ENCODE measurements around the gene STXBP5. TPM values are rescaled to one million over a fixed set of nuclear protein-coding genes. Genes with fewer than 3 reads are reported as not detected.
A peak's percentile ranks its signal among the peaks of the same experiment; 100 is the strongest.

STXBP5 gene
- 2.6 TPM for polyA plus RNA-seq (2013, experiment 1 of 2)
- 3.7 TPM for polyA plus RNA-seq (2013, experiment 2 of 2)

- Histone ChIP-seq H3K9me3 (ENCODE audit: insufficient read depth, low read depth, low read length) (no peaks in the 10 kb centered on the region), H3K9ac (ENCODE audit: low read depth, low read length) (peak within 1 kb of the TSS; percentile 78), H3K27me3 (ENCODE audit: insufficient read depth, low read length) (peaks cover 8% of the 10 kb centered on the region; the same call in 1 of the 2 replicates), H3K4me1 (ENCODE audit: insufficient read depth, low read length) (peaks cover 13% of the 10 kb centered on the region), H3K4me3 (ENCODE audit: low read length) (peak within 1 kb of the TSS; percentile 82), H3K27ac (ENCODE audit: low read depth, low read length) (no peak within 1 kb of the TSS; the same call in 1 of the 2 replicates), H3K36me3 (ENCODE audit: insufficient read depth, low read length) (no peaks in the 10 kb centered on the region)
- WGBS, result under 1% methylated on average over 83 of the region's 85 CpGs
Measured at GRCh38 chr6:147204060-147204785, at the start of gene STXBP5. Gene STXBP5 (plus strand): TSS chr6:147204417. CDS start chr6:147204533, 116 bp downstream.

GRCh38 chr6:147154454-147154853 lies 49.8 kb upstream of the STXBP5 start:
- H3K36me3 ChIP-seq (ENCODE audit: insufficient read depth, low read length), result no peaks in the 10 kb centered on the region
- no peak overlapping the region for H3K9ac ChIP-seq (ENCODE audit: low read depth, low read length)
- WGBS, result 93% methylated on average over 1 of the region's 1 CpG
- H3K4me3 ChIP-seq (ENCODE audit: low read length), result no peak overlapping the region
- H3K4me1 ChIP-seq (ENCODE audit: insufficient read depth, low read length), result no peaks in the 10 kb centered on the region
- no peak overlapping the region for H3K27ac ChIP-seq (ENCODE audit: low read depth, low read length)
- H3K9me3 ChIP-seq (ENCODE audit: insufficient read depth, low read depth, low read length), result no peaks in the 10 kb centered on the region
- no peaks in the 10 kb centered on the region for H3K27me3 ChIP-seq (ENCODE audit: insufficient read depth, low read length)

- Histone ChIP-seq H3K36me3 (ENCODE audit: insufficient read depth, low read length) (no peaks in the 10 kb centered on the region), H3K9ac (ENCODE audit: low read depth, low read length) (no peak overlapping the region), H3K27me3 (ENCODE audit: insufficient read depth, low read length) (no peaks in the 10 kb centered on the region), H3K4me3 (ENCODE audit: low read length) (no peak overlapping the region), H3K27ac (ENCODE audit: low read depth, low read length) (no peak overlapping the region), H3K9me3 (ENCODE audit: insufficient read depth, low read depth, low read length) (no peaks in the 10 kb centered on the region), H3K4me1 (ENCODE audit: insufficient read depth, low read length) (no peaks in the 10 kb centered on the region)
Measured at GRCh38 chr6:147156218-147156617, 48.0 kb upstream of the STXBP5 start.

- WGBS, result 91% methylated on average over 4 of the region's 4 CpGs
- Histone ChIP-seq H3K9ac (ENCODE audit: low read depth, low read length) (no peak overlapping the region), H3K27ac (ENCODE audit: low read depth, low read length) (no peak overlapping the region), H3K27me3 (ENCODE audit: insufficient read depth, low read length) (no peaks in the 10 kb centered on the region), H3K36me3 (ENCODE audit: insufficient read depth, low read length) (no peaks in the 10 kb centered on the region), H3K9me3 (ENCODE audit: insufficient read depth, low read depth, low read length) (no peaks in the 10 kb centered on the region), H3K4me3 (ENCODE audit: low read length) (no peak overlapping the region), H3K4me1 (ENCODE audit: insufficient read depth, low read length) (no peaks in the 10 kb centered on the region)
Measured at GRCh38 chr6:147156799-147157382, 47.3 kb upstream of the STXBP5 start.

GRCh38 chr6:147157930-147158329 lies 46.3 kb upstream of the STXBP5 start:
- H3K27ac ChIP-seq (ENCODE audit: low read depth, low read length), result no peak overlapping the region
- no peak overlapping the region for H3K4me3 ChIP-seq (ENCODE audit: low read length)
- no CpG with 5 or more reads among the region's 2 CpGs for WGBS

GRCh38 chr6:147158881-147159280 lies 45.3 kb upstream of the STXBP5 start:
- Histone ChIP-seq H3K9ac (ENCODE audit: low read depth, low read length) (no peak overlapping the region), H3K36me3 (ENCODE audit: insufficient read depth, low read length) (no peaks in the 10 kb centered on the region), H3K4me3 (ENCODE audit: low read length) (no peak overlapping the region), H3K9me3 (ENCODE audit: insufficient read depth, low read depth, low read length) (no peaks in the 10 kb centered on the region), H3K4me1 (ENCODE audit: insufficient read depth, low read length) (no peaks in the 10 kb centered on the region), H3K27me3 (ENCODE audit: insufficient read depth, low read length) (no peaks in the 10 kb centered on the region), H3K27ac (ENCODE audit: low read depth, low read length) (no peak overlapping the region)
- 78% methylated on average over 1 of the region's 2 CpGs for WGBS

More at GRCh38 chr6:147157930-147158329, 46.3 kb upstream of the STXBP5 start:
- Histone ChIP-seq H3K36me3 (ENCODE audit: insufficient read depth, low read length) (no peaks in the 10 kb centered on the region), H3K9ac (ENCODE audit: low read depth, low read length) (no peak overlapping the region), H3K27me3 (ENCODE audit: insufficient read depth, low read length) (no peaks in the 10 kb centered on the region), H3K9me3 (ENCODE audit: insufficient read depth, low read depth, low read length) (no peaks in the 10 kb centered on the region), H3K4me1 (ENCODE audit: insufficient read depth, low read length) (no peaks in the 10 kb centered on the region)

- H3K27ac ChIP-seq (ENCODE audit: low read depth, low read length), result no peak overlapping the region
- no peaks in the 10 kb centered on the region for H3K9me3 ChIP-seq (ENCODE audit: insufficient read depth, low read depth, low read length)
- H3K4me3 ChIP-seq (ENCODE audit: low read length), result no peak overlapping the region
- H3K9ac ChIP-seq (ENCODE audit: low read depth, low read length), result no peak overlapping the region
- no peaks in the 10 kb centered on the region for H3K4me1 ChIP-seq (ENCODE audit: insufficient read depth, low read length)
- no peaks in the 10 kb centered on the region for H3K36me3 ChIP-seq (ENCODE audit: insufficient read depth, low read length)
- no peaks in the 10 kb centered on the region for H3K27me3 ChIP-seq (ENCODE audit: insufficient read depth, low read length)
- WGBS, result 98% methylated on average over 2 of the region's 2 CpGs
Measured at GRCh38 chr6:147159536-147160374, 44.5 kb upstream of the STXBP5 start.

GRCh38 chr6:147160593-147160992 lies 43.6 kb upstream of the STXBP5 start:
- no peaks in the 10 kb centered on the region for H3K36me3 ChIP-seq (ENCODE audit: insufficient read depth, low read length)
- no peaks in the 10 kb centered on the region for H3K9me3 ChIP-seq (ENCODE audit: insufficient read depth, low read depth, low read length)
- H3K27ac ChIP-seq (ENCODE audit: low read depth, low read length), result no peak overlapping the region
- H3K4me3 ChIP-seq (ENCODE audit: low read length), result no peak overlapping the region
- no peak overlapping the region for H3K9ac ChIP-seq (ENCODE audit: low read depth, low read length)
- no peaks in the 10 kb centered on the region for H3K27me3 ChIP-seq (ENCODE audit: insufficient read depth, low read length)
- WGBS, result 100% methylated on average over 1 of the region's 1 CpG
- H3K4me1 ChIP-seq (ENCODE audit: insufficient read depth, low read length), result no peaks in the 10 kb centered on the region

- Histone ChIP-seq H3K9me3 (ENCODE audit: insufficient read depth, low read depth, low read length) (no peaks in the 10 kb centered on the region), H3K9ac (ENCODE audit: low read depth, low read length) (no peak overlapping the region), H3K4me1 (ENCODE audit: insufficient read depth, low read length) (no peaks in the 10 kb centered on the region), H3K27ac (ENCODE audit: low read depth, low read length) (no peak overlapping the region), H3K4me3 (ENCODE audit: low read length) (no peak overlapping the region), H3K36me3 (ENCODE audit: insufficient read depth, low read length) (no peaks in the 10 kb centered on the region), H3K27me3 (ENCODE audit: insufficient read depth, low read length) (no peaks in the 10 kb centered on the region)
- 94% methylated on average over 3 of the region's 4 CpGs for WGBS
Measured at GRCh38 chr6:147161253-147161973, 42.8 kb upstream of the STXBP5 start.

GRCh38 chr6:147161974-147162495 lies 42.2 kb upstream of the STXBP5 start:
- H3K27ac ChIP-seq (ENCODE audit: low read depth, low read length), result no peak overlapping the region
- 92% methylated on average over 2 of the region's 4 CpGs for WGBS
- no peaks in the 10 kb centered on the region for H3K36me3 ChIP-seq (ENCODE audit: insufficient read depth, low read length)
- no peak overlapping the region for H3K9ac ChIP-seq (ENCODE audit: low read depth, low read length)
- H3K9me3 ChIP-seq (ENCODE audit: insufficient read depth, low read depth, low read length), result no peaks in the 10 kb centered on the region
- no peak overlapping the region for H3K4me3 ChIP-seq (ENCODE audit: low read length)
- H3K27me3 ChIP-seq (ENCODE audit: insufficient read depth, low read length), result no peaks in the 10 kb centered on the region
- no peaks in the 10 kb centered on the region for H3K4me1 ChIP-seq (ENCODE audit: insufficient read depth, low read length)

All from HUES64 (cell line).